Measurements from ENCODE around the gene RABGAP1L.

GRCh38 chr1:174797398-174797797, 638.1 kb downstream of the RABGAP1L start:
- TF ChIP-seq, protein P1, sequence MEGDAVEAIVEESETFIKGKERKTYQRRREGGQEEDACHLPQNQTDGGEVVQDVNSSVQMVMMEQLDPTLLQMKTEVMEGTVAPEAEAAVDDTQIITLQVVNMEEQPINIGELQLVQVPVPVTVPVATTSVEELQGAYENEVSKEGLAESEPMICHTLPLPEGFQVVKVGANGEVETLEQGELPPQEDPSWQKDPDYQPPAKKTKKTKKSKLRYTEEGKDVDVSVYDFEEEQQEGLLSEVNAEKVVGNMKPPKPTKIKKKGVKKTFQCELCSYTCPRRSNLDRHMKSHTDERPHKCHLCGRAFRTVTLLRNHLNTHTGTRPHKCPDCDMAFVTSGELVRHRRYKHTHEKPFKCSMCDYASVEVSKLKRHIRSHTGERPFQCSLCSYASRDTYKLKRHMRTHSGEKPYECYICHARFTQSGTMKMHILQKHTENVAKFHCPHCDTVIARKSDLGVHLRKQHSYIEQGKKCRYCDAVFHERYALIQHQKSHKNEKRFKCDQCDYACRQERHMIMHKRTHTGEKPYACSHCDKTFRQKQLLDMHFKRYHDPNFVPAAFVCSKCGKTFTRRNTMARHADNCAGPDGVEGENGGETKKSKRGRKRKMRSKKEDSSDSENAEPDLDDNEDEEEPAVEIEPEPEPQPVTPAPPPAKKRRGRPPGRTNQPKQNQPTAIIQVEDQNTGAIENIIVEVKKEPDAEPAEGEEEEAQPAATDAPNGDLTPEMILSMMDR (conservative IDR thresholded peaks at IDR 0.05): no peak
- TF ChIP-seq ZFX (IDR thresholded peaks at IDR 0.05): no peak

All from C4-2B (cell line).